Measurements from ENCODE around the gene LPP.

The LPP gene

DNA sequence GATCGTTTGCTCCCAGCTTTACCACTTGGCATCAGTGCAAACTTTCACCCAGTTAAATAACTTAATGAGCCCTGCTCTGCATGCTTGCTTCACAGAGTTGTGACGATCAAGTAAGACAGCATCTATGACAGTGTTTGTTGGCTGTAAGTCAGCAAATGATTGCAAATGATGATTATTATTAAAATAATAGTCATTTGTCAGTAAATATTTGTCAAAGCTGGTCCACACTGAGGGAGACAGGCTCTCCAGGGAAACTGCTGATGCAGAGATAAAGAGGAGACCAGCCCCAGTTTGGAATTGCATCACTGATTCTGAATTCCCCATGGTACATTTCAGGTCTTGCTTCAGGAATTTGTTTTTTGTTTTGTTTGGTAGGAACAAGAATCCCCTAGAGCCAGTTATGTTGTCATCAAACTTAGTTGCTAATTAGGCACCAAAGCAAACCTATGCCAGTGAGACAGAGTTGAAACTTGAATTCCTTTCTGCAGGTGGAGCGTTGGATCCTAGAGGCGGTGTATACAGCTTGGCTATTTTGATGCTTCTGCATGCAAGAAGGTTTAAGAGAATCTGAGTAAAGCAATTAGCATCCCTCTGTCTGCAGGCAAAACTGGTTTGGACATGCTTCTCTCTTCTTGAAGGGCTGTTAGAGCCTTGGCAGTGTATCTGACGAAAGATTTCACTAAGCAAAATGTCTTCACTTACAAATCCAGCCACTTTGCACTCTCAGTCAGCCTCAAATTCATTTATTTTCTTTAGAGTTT, 679.2 kb downstream of the LPP start:
- DNase-seq (ENCODE audit: low read depth): no peak

DNA sequence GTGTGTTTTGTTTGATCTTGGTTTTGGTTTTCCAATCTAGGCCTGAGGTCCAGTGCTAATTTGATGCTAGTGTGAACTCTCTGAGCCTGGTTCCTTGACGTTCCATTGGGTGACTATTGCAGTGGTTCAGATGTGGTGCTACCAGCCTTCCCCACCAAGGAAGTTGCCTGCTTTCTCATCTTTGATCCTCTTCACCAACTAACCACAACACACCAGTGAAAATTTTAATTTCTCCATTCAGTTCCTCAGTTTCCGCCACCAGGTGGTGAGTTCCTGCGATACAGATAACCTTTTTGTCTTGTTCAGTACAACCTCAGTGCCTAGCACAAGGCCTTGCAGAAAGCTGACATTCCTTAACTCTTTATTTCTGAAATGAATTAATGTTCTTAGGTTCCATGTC, 680.4 kb downstream of the LPP start:
- DNase-seq (ENCODE audit: low read depth): no peak

DNA sequence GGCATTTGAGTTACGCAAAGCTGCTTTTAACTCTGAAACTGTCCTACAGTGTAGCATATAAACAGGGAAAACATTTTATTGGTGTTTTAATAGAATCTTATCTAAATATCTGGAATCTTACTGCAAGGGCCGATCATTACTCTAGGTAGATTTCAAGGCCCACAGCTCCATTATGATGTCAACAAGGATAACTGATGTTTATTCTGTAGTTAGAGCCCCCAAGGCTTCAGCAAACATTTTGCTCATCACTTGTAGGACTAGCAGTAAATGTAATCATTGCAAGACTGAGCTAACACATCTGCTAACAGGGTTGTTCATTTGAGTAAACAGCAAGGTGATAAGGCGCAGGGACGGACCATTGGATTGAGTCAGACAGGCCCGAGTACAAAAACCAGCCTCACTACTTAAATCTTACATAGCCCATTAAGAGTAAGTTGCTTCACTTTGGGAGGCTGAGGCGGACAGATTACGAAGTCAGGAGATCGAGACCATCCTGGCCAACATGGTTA, 685.3 kb downstream of the LPP start:
- DNase-seq (ENCODE audit: low read depth): no peak

GRCh38 chr3:188840290-188840689, 686.3 kb downstream of the LPP start:
- no peak for DNase-seq (ENCODE audit: low read depth)

DNA sequence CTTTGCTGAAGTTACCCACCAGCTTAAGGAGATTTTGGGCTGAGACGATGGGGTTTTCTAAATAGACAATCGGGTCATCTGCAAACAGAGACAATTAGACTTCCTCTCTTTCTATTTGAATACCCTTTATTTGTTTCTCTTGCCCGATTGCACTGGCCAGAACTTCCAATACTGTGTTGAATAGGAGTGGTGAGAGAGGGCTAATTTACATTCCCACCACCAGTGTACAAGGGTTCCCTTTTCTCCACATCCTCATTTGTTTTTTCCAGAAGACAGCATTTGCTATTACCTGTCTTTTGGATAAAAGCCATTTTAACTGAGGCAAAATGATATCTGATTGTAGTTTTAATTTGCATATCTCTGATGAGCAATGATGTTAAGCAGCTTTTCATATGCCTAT, 687.9 kb downstream of the LPP start:
- no peak for DNase-seq (ENCODE audit: low read depth)

DNA sequence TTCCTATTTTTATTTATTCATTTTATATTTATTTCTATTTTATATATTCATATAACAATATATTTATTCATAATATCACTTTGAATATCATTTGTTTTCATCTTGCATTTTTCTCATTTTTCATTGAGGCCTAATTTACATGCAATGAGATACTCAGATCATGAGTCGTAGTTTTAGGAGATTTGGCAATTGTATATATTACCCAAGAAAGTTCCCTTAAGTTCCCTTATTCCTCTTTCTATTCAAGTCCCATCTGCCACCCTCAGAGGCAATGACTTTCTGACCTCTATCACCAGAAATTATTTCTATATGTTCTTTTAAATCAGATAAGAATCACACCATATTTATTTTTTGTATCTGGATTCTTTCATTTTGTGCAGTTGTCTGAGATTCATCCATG, 688.7 kb downstream of the LPP start:
- no peak for DNase-seq (ENCODE audit: low read depth)

GRCh38 chr3:188844096-188844495, 690.1 kb downstream of the LPP start:
- DNase-seq (ENCODE audit: low read depth): no peak

DNA sequence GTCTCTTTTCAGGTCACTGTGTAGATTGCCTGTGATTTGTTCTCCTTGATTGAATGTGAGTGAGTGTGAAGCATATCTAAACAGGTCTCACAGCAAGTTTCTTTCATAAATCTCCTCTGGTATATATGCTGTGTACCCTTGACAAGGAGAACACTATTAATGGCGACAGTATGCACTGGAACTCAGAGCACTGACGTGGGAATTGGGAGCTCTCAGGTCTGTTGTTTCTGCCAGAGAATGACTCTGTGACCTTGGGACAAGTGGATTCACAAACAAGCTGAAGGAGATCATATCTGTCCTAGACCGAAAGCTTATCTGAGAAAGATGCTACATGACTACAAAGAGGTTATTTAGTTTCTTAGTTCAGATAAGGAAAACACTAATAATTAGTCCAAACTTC, 691.6 kb downstream of the LPP start:
- DNase-seq (ENCODE audit: low read depth): no peak

DNA sequence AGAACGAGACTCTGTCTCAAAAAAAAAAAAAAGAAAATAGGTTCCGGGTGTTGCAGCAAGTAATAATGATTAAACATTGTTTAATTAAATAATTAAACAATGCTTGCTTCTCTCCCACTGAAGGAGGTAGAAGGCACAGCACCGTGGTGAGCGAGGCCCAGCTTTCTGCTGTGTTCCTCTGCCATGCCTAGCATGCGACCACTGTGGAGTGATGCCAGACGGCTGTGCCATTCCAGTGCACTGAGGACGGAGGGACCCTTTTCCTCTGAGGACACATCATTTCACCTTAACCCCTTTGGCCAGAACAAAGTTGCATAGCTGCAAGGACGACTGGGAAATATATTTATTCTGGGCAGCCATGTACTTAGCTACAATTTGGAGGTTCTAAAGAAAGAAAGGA, 695.0 kb downstream of the LPP start:
- no peak for DNase-seq (ENCODE audit: low read depth)

- DNase-seq (ENCODE audit: low read depth): no peak
These were observed 700.2 kb downstream of the LPP start for GRCh38 chr3:188853856-188854771.

DNA sequence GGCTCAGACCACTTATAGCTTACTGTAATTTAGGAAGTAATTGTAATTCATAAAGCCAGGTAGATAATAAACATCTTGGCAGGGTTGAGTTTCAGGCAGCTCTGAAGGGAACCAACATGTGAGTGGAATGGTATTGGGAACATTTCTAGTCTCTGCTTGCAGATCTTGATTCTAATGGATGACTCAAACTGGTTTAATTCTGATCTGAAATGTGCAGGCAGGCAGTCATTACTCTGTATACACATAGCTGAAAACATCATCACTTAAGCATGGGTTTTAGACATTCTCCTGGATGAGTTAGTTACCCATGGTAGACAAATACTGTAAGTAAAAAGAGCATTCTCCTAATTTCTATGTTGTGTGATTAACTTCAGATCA, 700.8 kb downstream of the LPP start:
- DNase-seq (ENCODE audit: low read depth): no peak

- no peak for DNase-seq (ENCODE audit: low read depth)
These were observed 701.7 kb downstream of the LPP start for GRCh38 chr3:188855675-188856074.

DNA sequence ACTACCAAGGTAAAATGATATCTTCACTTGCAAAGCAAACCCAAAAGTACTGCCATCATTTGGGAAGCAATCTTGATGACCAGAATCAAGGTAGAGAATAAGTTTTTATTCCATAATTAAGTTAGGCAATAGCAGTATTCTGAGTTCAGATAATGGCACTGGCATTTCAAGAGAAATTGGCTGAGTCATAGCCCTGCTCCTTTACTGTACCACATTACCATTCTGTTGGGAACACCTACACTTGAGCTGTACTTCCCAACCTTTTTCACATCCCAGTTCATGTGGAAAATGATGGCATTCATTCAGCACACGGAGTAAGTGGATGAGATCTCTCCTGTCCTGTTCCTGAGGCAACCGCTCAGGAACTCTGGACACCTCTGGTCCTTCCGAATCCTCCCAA, 706.2 kb downstream of the LPP start:
- no peak for DNase-seq (ENCODE audit: low read depth)

DNA sequence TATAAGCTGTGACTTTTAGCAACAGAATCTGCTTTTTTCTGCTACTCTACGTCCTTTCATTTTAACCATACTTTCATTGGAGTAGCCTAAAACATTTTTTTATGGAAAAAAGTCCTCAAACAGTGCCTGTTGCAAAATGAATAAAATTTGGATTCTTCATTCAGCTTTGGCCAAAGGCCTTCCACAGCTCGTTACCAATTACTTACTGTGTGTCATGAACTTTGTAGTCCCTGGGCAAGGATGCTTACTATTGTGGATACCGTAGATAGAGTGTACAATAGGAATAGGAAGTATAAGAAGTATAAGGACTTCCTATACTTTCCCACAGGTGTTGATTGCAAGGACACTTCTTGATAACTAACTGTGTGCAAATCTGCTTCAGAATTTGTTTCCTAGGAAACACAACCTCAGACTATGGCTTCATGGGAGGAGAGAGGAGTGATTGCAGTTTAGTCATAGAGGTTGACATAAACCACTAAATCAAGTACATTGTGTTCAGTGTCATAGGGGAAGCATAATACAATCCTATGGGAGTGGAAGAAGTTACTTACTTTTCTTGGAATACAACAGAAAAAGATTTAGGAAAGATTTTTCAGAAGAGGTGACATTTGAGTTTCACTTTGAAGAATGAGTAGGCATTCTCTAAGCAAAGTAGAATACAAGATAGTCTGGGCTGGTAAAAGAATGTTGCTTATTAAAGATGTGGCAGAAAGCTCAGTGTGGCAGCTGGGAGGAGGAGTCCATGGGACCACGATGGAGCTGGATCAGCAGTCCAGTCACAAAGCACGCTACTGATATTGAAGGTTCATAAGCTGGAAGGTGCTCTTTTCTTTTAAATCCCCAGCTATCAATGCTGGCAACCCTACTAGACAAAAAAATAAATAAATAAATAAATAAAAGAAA, 708.1 kb downstream of the LPP start:
- DNase-seq (ENCODE audit: low read depth): no peak

- DNase-seq (ENCODE audit: low read depth): peak; percentile 85
These were observed 710.0 kb downstream of the LPP start for GRCh38 chr3:188863999-188864406.

GRCh38 chr3:188867691-188868265, 713.8 kb downstream of the LPP start:
- no peak for DNase-seq (ENCODE audit: low read depth)

- DNase-seq (ENCODE audit: low read depth): no peak
These were observed 714.8 kb downstream of the LPP start for GRCh38 chr3:188868803-188869202.

DNA sequence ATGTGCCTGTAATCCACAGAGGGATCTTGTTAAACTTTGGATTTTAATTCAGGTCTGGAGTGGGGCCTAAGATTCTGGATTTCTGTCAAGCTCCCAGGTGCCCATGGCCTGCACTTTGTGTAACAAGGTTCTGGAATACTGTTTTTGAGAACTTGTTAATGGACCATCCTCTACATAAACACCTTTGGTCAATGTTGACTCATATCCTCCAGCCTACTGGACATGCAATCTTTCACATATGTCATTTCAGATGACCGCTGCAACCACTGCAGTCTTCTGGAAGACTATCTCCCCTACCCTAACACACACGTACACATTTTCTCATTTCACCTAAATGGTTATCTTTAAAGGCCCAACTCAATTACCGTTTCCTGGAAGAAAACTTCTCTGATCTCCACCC, 715.7 kb downstream of the LPP start:
- no peak for DNase-seq (ENCODE audit: low read depth)

GRCh38 chr3:188870431-188870830, 716.5 kb downstream of the LPP start:
- DNase-seq (ENCODE audit: low read depth): no peak

- DNase-seq (ENCODE audit: low read depth): no peak
These were observed 720.6 kb downstream of the LPP start for GRCh38 chr3:188874576-188874975.

DNA sequence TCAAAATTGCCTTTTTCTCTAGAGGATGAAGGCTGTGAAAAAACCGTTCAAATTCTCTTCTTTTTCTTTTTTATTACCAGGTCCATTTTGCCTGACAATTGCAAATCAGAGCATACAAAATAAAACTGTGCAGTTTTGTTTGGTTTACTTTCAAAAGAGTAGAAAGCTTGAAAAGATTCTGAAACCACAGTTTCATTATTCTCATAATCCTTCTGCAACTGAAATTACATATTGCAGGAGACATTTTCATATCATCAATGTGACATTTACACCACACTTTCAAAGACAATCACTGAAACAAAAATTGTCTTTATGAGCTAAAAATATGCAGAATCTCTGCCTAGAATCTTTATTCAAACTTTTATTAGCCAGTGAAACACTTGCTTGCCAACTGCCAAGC, 721.5 kb downstream of the LPP start:
- no peak for DNase-seq (ENCODE audit: low read depth)

GRCh38 chr3:188876370-188876769, 722.4 kb downstream of the LPP start:
- DNase-seq (ENCODE audit: low read depth): no peak

All from GM04504 (cell line).